ENCODE data around the gene P4HTM.

DNA sequence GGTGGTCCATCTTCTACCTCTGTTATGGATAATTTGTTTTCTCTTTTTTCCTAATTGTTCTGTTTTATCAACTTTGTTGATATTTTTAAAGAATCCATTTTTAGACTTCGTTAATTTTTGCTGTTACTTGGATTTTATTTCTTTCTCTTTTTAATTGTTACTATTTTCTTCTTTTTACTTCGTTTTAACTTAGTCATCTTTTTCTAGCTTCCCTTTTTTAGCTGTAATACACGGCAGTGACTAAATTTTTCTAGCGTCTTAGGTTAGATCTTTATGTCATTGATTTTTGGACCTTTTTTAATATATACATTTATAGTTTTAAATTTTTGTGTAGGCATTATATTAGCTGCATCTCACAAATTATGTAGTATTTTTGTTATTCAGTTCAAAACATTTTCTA lies 38.3 kb upstream of the P4HTM start:
- TF ChIP-seq, protein P1, sequence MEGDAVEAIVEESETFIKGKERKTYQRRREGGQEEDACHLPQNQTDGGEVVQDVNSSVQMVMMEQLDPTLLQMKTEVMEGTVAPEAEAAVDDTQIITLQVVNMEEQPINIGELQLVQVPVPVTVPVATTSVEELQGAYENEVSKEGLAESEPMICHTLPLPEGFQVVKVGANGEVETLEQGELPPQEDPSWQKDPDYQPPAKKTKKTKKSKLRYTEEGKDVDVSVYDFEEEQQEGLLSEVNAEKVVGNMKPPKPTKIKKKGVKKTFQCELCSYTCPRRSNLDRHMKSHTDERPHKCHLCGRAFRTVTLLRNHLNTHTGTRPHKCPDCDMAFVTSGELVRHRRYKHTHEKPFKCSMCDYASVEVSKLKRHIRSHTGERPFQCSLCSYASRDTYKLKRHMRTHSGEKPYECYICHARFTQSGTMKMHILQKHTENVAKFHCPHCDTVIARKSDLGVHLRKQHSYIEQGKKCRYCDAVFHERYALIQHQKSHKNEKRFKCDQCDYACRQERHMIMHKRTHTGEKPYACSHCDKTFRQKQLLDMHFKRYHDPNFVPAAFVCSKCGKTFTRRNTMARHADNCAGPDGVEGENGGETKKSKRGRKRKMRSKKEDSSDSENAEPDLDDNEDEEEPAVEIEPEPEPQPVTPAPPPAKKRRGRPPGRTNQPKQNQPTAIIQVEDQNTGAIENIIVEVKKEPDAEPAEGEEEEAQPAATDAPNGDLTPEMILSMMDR (IDR thresholded peaks at IDR 0.05; ENCODE audit: control extremely low read depth in 1 of 3, insufficient read depth in 1 of 3, low read depth in 1 of 3, low read length in 3 of 3): no peak
- TF ChIP-seq GABPA (IDR thresholded peaks at IDR 0.05; ENCODE audit: borderline replicate concordance, insufficient read depth, low read length) (no peak), JUN (IDR thresholded peaks at IDR 0.05; ENCODE audit: low read depth, low read length) (no peak), TAF1 (IDR thresholded peaks at IDR 0.05; ENCODE audit: low read depth, low read length) (no peak), SP1 (IDR thresholded peaks at IDR 0.05; ENCODE audit: low read depth, low read length) (no peak), TAF7 (optimal IDR thresholded peaks at IDR 0.05; ENCODE audit: borderline replicate concordance, low read depth, low read length) (no peak), SP2 (IDR thresholded peaks at IDR 0.05; ENCODE audit: low read length) (no peak)

Data from H1 (cell line).